DND-41 (cell line): ENCODE results near the gene RHAG.

Experiments used
- ATAC-seq: fragments of 200-7000 bp; cut with Tn5 transposase; 3 replicates; pipeline ENCODE4 v1.9.1; 2021; ENCODE audit warnings: low read depth; ENCODE audit not compliant: insufficient read depth
- DNase-seq: peaks from one replicate; pipeline ENCODE4 v3.0.0-alpha.2; 2020
- H2AFZ ChIP-seq: 2 replicates; pipeline ENCODE4 v1.6.0; 2012; ENCODE audit warnings: low read depth, low read length
- H3K27ac ChIP-seq: 2 replicates; pipeline ENCODE4 v1.5.1; 2012; ENCODE audit warnings: low read length, inconsistent platforms
- H3K27me3 ChIP-seq: fragments of 200-600 bp; sonication (generic); 2 replicates; pipeline ENCODE4 v1.6.0; 2012; ENCODE audit warnings: low read length, mild to moderate bottlenecking, inconsistent platforms; ENCODE audit not compliant: insufficient read depth, poor library complexity
- H3K36me3 ChIP-seq: 2 replicates; pipeline ENCODE4 v1.5.1; 2012; ENCODE audit warnings: low read length, inconsistent platforms; ENCODE audit not compliant: insufficient read depth
- H3K4me1 ChIP-seq: 2 replicates; pipeline ENCODE4 v1.5.1; 2012; ENCODE audit warnings: mild to moderate bottlenecking, low read length; ENCODE audit not compliant: insufficient read depth
- H3K4me2 ChIP-seq: 2 replicates; pipeline ENCODE4 v1.6.0; 2012; ENCODE audit warnings: mild to moderate bottlenecking, moderate library complexity, low read length, inconsistent platforms; ENCODE audit not compliant: insufficient read depth
- H3K4me3 ChIP-seq, 2 experiments: fragments of 200-600 bp in 1 of 2; shearing (Covaris generic) in 1 of 2; 2 replicates each; pipeline ENCODE4 v1.5.1; 2012 to 2016; ENCODE audit warnings: inconsistent platforms in 2 of 2, low read length in 2 of 2, mild to moderate bottlenecking in 2 of 2, low read depth in 1 of 2, moderate library complexity in 1 of 2
- H3K79me2 ChIP-seq: 2 replicates; pipeline ENCODE4 v1.6.0; 2012; ENCODE audit warnings: low read length, inconsistent platforms; ENCODE audit not compliant: insufficient read depth
- H3K9ac ChIP-seq: 2 replicates; pipeline ENCODE4 v1.6.0; 2012; ENCODE audit warnings: low read depth, mild to moderate bottlenecking, inconsistent platforms, low read length, moderate library complexity
- H3K9me3 ChIP-seq: 2 replicates; pipeline ENCODE4 v1.5.1; 2012; ENCODE audit warnings: low read length, moderate library complexity, mild to moderate bottlenecking, inconsistent platforms; ENCODE audit not compliant: insufficient read depth, severe bottlenecking
- H4K20me1 ChIP-seq: 2 replicates; pipeline ENCODE4 v1.6.0; 2012; ENCODE audit warnings: low read length; ENCODE audit not compliant: insufficient read depth
- CTCF ChIP-seq: IDR thresholded peaks from 2 replicates; pipeline ENCODE4 v1.5.1; 2012; ENCODE audit warnings: borderline replicate concordance, low read length, moderate library complexity, mild to moderate bottlenecking; ENCODE audit not compliant: poor library complexity, severe bottlenecking; ENCODE audit errors: extremely low read depth
- EZH2 ChIP-seq: IDR thresholded peaks from 3 replicates; pipeline ENCODE4 v1.6.1; 2012; ENCODE audit warnings: borderline replicate concordance, low read depth, mild to moderate bottlenecking, moderate library complexity, low read length, inconsistent platforms; ENCODE audit not compliant: severe bottlenecking

The RHAG gene

GRCh38 chr6:49647476-49647875 is 10.8 kb upstream of the RHAG start:
- H3K27me3 ChIP-seq = no peaks in the 10 kb centered on the region
- H3K4me2 ChIP-seq = no peak overlapping the region
- no peak overlapping the region for H3K27ac ChIP-seq
- TF ChIP-seq EZH2 = no peak
- TF ChIP-seq CTCF = no peak
- H3K4me3 ChIP-seq = no peak overlapping the region
- no peaks in the 10 kb centered on the region for H3K79me2 ChIP-seq
- DNase-seq (no peak), ATAC-seq (no peak)
- H2AFZ ChIP-seq = no peak overlapping the region
- H3K36me3 ChIP-seq = no peaks in the 10 kb centered on the region
- no peaks in the 10 kb centered on the region for H3K4me1 ChIP-seq
- H3K9me3 ChIP-seq = no peaks in the 10 kb centered on the region
- no peak overlapping the region for H3K9ac ChIP-seq
- no peaks in the 10 kb centered on the region for H4K20me1 ChIP-seq

GRCh38 chr6:49646942-49647341 is 10.3 kb upstream of the RHAG start:
- Histone ChIP-seq H3K27me3 (no peaks in the 10 kb centered on the region), H3K79me2 (no peaks in the 10 kb centered on the region), H3K36me3 (no peaks in the 10 kb centered on the region), H3K4me2 (no peak overlapping the region), H3K9ac (no peak overlapping the region), H3K4me1 (no peaks in the 10 kb centered on the region), H3K9me3 (no peaks in the 10 kb centered on the region), H2AFZ (no peak overlapping the region), H4K20me1 (no peaks in the 10 kb centered on the region), H3K27ac (no peak overlapping the region), H3K4me3 (no peak overlapping the region)
- TF ChIP-seq CTCF (no peak), EZH2 (no peak)
- ATAC-seq = no peak
- DNase-seq = no peak

- Histone ChIP-seq H3K9me3 (no peaks in the 10 kb centered on the region), H3K4me2 (no peak overlapping the region), H3K36me3 (no peaks in the 10 kb centered on the region), H3K4me1 (no peaks in the 10 kb centered on the region), H4K20me1 (no peaks in the 10 kb centered on the region), H3K27me3 (no peaks in the 10 kb centered on the region), H2AFZ (no peak overlapping the region), H3K27ac (no peak overlapping the region), H3K4me3 (no peak overlapping the region), H3K79me2 (no peaks in the 10 kb centered on the region), H3K9ac (no peak overlapping the region)
- DNase-seq (no peak), ATAC-seq (no peak)
- TF ChIP-seq CTCF (no peak), EZH2 (no peak)
Observed at GRCh38 chr6:49646130-49646824, 9.6 kb upstream of the RHAG start.

GRCh38 chr6:49645139-49645538 is 8.5 kb upstream of the RHAG start:
- no peak overlapping the region for H2AFZ ChIP-seq
- H3K4me1 ChIP-seq = no peaks in the 10 kb centered on the region
- H3K9ac ChIP-seq = no peak overlapping the region
- TF ChIP-seq CTCF = no peak
- TF ChIP-seq EZH2 = no peak
- H3K36me3 ChIP-seq = no peaks in the 10 kb centered on the region
- no peak overlapping the region for H3K4me3 ChIP-seq
- DNase-seq (no peak), ATAC-seq (no peak)
- no peak overlapping the region for H3K27ac ChIP-seq
- no peak overlapping the region for H3K4me2 ChIP-seq
- no peaks in the 10 kb centered on the region for H4K20me1 ChIP-seq
- no peaks in the 10 kb centered on the region for H3K27me3 ChIP-seq
- no peaks in the 10 kb centered on the region for H3K9me3 ChIP-seq
- no peaks in the 10 kb centered on the region for H3K79me2 ChIP-seq
